Myocyte (in vitro differentiated cells): Measurements from ENCODE around the gene ADCY1. TPM values are rescaled to one million over a fixed set of nuclear protein-coding genes. Genes with fewer than 3 reads are reported as not detected.
"Not testable (repeated sequence)": the region's sequence is repeated elsewhere in the genome, so short reads cannot be mapped to it uniquely, and the experiment has no call there.

Experiments
- DNase-seq: peaks from one replicate; pipeline ENCODE4 v3.0.0-alpha.2; 2012; ENCODE audit warnings: low read depth
- total RNA-seq: library from RNA; depleted of rRNA; stranded (reverse); fragments of >200 nt; gene quantifications from 2 replicates; pipeline ENCODE4 v1.2.3, GENCODE V29; 2014

The ADCY1 gene
- total RNA-seq, 1 donor from 2014 or later: 0.40 TPM

DNA sequence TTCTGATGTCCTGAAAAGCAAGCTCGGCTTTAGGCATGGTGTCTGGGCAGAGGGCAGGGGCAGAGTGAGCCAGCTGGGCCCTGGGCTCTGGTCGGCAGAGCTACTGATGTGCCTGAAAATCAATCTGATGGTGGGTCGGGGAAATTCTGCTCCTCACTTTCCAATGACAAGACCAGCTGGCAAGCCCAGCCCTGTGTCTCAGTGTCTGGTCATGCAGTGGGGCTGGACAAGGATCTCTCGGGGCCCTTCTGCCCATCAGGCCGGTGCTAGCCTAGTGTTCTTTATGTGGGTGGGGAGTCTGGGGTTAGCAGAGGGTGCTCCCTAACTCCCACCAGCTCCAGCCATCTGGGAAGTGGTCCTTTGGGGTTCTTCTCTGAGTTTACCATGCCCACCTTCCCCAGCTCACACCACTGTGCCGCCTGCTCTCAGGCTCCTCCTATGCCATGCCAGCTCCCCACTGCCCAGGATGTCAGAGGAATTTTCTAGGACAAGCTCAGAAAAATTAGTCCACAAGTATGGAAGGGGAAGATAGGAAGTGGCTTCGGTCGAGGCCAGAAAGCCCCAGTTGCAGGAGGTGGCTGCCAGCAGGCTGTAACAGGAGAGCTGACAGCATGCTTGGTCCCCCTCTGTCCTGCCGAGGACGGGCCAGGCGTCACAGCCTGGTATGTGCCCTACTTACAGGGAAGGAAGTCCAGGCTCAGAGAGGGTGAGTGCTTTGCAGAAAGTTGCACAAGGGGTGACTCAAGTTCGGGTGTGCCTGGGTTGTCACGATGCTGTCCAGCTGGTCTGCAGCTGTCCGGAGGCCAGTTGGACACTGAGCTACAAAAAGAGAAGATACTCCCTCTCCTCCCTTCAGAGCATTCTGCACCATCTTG lies 135.2 kb downstream of the ADCY1 start:
- peak; percentile 92 for DNase-seq

DNA sequence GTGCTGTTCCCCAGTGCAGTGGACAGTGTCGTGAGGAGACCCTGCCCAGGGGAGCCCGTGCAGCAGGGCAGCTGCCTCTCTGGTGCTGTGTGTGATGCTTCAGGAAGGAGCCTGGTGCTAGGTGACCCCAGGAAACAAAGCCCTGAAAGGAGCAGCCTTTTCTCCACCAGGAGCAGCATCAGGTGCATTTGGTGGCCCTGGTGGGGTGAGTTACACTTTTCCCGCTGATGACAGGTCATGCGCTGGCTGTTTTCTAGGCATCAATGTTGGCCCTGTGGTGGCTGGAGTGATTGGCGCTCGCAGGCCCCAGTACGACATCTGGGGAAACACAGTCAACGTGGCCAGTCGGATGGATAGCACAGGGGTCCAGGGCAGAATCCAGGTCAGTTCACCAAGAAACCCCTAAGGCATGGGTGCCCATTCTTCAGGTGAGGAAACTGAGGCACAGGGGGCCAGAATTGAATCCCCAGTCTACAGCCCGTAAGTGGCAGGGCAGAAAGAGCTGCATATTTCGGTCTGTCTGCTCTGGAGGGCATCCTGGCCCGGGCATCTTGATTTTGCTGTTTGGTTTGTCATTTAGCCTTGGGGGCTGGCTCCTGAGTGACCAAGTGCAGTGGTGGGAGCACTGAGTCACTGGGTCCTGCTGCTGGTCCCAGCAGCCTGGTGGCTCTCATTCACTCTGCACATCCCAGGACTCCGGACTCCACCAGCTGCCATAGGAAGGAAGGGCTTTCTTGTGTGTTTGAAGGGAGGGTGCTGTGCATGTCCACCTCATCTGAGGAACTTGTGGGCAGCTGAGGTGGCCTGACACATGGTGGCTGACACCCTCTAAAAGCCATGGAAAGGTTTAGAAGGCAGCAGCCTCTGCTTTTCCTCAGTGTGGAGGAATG lies 136.3 kb downstream of the ADCY1 start:
- DNase-seq: peak; percentile 80

DNA sequence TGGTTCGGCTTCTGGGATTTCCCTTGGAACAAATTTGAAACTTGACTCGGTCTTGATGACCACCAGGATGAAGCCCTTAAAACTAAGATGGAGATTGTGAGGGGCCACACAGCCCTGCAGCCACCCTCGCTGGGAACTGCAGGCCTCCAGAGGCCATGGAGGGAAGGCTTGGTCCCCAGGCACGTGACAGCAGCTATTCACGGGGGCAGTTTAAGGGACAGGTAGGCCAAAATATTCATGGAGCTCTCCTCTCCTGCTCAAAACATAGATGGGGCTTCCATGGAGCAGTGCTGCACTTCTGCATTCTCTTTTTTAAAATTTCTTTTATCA lies 137.0 kb downstream of the ADCY1 start:
- DNase-seq: no peak

DNA sequence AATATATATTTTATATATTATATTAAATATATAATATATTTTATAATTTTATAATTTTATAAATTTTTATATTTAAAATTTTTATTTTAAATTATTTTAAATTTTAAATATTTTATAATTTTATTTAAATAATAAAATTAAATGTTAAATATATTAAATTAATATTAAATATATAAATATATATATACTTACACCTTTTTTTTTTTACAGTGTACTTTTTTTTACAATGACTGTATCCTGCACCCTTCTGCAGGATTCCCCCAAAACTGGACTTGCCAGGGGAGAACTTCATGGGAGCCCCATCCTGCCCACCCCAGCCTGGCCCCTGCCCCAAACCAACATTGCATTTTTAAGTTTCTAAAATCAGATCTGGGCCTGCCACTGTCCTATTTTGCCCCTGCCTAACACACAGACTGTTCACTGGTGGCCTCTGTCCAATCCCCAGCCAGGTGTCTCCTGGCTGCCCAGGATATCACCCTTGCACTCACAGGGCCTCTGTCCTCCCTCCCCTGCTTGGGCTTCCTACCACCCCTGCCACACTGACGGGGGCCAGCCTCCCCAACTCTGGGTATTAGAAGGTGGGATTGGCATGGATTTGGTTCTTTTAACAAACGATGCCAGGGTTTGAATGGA lies 138.0 kb downstream of the ADCY1 start:
- no peak for DNase-seq

DNA sequence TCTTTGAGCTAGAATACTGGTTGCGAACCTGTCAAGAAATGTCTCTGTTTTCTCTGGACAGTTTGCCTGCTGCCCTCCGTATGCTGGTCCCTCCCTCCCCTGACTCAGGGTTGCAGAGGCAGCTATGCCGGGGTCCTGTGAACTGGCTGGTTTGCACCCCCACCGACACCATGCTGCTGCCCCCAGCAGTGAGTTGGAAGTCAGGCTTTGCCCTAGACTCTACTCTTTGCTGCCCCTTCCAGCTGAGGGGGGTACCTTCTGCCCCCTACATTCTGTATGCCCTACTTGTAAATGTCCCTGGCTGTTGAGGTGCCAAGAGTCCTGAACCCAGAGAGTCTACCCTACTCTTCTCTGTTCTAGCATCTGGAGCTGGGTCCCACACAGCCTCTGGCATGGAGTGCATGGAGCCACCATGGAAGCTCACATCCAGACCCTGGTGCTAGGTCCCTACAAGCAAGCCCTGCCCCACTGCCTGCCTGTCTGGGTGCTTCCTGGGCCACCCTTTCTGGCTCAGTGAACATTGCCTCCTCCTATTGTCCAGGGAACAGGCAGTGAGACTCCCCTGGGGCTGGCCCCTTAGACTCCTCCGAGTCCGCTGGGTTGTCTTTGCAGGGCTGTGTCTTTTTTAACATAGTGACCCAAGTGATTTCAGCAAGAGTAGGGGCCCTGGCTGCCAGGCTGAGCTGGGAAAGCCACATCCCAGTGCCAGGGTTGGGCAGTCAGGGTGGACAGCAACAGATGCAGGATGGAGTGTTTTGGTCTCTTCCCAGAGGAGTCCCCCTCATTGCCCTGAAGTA lies 138.9 kb downstream of the ADCY1 start:
- DNase-seq: no peak

DNA sequence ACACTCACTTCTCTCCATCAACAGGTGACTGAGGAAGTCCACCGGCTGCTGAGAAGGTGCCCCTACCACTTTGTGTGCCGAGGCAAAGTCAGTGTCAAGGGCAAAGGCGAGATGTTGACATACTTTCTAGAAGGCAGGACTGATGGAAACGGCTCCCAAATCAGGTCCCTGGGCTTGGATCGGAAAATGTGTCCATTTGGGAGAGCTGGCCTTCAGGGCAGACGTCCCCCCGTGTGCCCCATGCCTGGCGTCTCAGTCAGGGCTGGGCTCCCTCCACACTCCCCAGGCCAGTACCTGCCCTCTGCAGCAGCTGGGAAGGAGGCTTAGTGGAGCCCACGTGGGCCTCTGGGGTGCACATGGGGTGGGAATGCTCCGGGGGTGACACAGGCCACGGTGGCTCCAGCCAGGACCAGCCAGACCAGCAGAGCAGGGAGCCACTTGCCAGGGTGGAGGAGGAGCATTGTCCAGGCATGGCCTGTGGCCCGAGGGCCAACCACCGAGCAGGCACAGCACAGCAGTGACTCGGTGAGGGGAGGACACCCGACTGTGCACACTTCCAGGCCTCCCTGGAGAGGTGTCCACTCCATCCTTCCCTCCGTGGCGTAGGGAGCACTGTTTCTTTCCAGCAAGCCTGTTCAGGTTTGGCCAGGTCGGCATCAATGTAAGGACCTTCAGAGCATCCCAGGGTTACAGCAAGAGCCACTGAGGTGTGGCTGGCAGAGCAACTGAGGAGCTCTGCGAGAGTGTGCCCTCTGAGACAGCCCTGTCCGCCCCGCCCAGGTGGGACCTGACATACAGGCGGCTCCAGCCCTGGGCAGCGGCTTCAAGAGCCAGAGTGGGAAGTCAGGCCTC lies 139.7 kb downstream of the ADCY1 start:
- DNase-seq: no peak

DNA sequence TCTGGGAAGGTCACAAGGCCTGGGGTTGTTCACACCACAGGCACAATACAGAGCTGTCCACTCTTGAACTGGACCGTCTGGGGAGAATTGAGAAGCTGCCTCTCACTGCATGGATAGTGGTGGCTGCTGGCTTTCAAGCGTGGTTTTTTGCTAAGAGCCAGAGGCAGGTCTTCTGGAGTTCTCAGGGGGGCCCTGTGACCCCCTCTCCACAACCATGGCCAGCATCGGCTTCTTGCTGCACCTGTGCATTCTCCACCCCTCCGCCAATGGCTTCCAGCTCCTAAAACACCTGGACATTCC lies 140.3 kb downstream of the ADCY1 start:
- DNase-seq: no peak

DNA sequence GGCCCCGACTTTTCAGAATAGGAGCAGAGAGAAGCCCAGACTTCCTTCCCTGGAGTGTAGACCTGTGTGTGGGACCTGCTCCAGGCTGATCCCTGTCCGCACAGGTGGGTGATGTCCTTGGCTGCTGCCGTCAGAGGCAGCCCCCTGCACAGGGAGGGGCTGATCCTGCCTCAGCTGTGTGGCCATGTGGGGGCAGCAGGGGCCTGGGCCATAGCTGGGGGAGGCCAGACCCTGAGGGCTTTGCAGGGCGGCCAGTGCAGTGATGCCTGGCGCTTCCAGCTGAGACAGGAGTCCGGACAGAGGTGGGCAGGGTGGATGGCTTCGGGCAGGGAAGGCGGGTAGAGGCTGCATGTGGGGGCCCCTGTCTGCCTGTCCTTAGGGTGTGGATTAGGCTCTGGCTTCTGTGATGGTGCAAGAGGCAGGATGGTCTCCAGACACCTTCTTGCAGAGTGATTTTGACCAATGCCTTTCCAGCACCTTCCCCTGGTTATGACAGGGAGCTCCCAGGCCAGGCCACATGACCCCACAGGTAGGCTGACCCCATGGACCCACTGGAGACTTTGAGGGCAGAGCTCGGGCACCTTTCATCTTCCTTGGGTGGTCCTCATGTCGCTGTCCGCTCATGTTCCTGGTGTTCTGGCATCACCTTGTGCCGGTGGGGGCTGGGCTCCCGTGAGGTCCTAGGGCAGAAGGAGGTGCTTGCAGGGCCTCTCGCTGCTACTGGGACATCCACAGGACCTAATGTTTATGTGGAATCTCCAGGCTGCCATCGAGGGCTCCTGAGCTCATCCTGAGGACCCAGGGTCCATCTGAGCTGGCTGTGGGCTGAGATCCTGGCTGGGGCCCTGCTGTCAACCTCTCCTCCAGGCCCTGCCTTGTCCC lies 141.5 kb downstream of the ADCY1 start:
- no peak for DNase-seq

DNA sequence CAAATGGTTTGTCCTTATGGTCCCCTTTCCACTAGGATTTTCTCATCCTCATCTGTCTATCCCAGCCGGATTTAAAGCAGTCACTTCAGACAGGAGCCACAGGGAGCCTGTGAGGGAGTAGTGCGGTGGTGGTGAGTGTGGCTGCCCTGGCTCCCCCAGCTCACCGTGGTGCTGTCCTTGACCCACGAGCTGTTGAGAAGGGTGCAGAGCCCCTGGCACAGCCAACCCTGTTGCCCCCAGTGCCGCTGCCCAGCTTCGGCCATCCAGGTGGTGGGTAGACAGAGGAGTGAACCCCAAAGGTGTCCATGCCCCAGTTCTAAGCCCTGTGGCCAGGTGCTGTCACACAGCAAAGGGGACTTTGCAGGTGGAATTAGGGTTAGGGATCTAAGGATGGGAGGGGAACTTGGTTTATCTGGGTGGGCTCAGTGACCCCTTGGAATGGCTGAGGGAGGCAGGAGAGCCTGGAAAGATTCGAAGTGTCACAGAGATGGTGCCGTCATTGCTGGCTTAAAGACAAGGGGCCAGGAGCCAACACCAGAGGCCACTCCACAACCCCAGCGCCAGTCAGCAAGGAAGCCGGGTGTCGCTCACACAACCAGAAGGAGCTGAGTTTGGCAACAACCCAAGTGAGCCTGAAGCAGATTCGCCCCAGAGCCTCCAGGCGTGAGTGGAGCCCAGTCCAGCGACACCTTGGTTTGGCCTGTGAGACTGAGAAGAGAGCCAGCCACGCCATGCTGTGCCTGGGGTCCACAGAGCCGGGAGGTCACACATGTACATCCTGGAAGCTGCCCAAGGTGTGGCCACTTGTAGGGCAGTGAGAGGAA lies 142.4 kb downstream of the ADCY1 start:
- DNase-seq: no peak

DNA sequence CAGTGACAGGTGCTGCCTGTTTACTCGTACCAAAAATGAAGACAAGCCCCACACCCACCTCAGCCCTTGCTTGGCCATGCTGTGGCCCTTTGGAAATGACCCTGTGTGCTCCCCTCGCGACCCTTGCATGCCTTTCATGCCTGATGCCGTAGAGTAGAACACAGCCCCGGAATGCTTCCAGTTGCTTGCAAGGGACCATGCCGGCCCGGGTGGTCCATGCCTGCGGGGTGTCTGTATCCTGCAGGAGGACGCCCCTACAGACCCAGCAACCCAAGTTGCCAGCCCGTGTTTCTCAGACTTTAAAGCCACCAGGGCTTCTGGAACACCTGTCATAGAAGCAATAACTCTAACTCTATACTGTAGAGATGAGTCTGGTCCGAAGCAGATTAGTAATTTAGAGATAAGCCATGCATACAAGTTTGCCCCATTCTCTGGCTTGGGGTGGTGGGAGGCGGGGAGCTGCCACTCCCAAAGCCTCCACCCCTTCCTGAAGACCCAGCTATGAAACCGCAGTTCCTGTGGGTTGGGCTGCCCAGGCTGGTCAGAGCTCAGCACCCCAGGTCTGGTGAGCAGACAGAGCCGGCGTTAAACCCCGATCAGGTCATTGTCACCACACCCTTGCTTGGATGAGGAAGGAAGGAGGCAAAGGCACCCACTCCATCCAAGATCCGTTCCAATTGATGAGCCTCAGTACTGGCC lies 143.5 kb downstream of the ADCY1 start:
- DNase-seq: peak; percentile 40

DNA sequence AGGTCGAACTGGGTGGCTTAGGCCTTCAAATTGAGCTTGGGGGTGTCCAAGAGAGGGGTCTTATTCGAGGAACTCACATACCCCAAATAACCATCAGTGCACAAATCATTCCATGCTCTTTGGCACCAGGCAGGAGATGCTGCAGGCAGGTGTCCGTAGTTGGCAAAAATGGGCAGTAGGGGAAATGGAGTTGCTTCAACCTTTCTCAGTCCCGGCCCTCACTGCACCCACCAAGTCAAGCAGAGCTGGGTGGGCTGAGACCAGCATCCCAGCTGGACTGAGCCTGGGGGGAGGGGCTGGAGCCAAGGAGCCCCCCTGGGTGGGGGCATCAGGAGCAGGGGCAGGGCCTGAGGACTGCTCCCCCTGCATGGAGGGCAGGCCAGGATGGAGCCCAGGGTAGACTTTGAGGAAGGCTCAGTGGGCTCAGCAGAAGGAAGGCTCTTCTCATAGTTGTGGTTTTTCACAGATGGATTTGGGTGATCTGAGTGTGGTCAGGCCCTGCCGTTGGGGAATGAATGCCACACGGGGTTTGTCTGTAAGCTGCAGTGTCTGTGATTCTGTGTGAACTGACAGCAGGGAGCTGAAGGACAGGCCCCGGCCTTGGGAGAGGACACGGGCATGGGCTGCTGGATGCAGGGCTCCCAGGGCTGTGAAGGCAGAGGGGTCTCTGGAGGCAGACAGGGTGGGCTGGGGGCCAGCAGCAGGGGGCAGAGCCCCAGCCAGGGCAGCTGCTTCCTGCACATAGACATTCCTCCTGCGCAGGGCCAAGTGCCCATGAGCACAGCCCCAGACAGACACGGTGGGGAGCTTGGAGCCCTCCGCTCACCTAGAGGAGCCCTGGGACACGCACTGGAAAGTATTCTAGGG lies 144.5 kb downstream of the ADCY1 start:
- peak; percentile 82 for DNase-seq

DNA sequence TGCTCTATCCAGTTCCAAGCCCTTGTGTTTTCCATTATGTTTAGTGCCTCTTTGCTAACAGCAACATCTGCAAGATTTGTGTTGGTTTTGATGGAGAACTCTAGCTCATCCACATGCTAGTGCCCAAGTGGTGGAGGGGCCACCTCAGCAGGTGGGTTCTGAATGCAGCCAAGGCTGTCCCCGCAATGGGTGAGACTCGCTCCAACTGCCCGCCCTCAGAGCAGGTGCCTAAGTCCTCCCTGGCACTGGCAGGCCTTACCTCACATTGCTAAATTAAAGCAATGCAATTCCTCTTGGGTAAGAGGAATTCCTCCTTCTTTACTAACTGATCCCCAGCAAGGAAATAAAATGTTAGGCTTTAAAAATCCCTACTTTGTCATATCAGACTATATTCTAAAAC lies 146.8 kb downstream of the ADCY1 start:
- DNase-seq: peak; percentile 48

DNA sequence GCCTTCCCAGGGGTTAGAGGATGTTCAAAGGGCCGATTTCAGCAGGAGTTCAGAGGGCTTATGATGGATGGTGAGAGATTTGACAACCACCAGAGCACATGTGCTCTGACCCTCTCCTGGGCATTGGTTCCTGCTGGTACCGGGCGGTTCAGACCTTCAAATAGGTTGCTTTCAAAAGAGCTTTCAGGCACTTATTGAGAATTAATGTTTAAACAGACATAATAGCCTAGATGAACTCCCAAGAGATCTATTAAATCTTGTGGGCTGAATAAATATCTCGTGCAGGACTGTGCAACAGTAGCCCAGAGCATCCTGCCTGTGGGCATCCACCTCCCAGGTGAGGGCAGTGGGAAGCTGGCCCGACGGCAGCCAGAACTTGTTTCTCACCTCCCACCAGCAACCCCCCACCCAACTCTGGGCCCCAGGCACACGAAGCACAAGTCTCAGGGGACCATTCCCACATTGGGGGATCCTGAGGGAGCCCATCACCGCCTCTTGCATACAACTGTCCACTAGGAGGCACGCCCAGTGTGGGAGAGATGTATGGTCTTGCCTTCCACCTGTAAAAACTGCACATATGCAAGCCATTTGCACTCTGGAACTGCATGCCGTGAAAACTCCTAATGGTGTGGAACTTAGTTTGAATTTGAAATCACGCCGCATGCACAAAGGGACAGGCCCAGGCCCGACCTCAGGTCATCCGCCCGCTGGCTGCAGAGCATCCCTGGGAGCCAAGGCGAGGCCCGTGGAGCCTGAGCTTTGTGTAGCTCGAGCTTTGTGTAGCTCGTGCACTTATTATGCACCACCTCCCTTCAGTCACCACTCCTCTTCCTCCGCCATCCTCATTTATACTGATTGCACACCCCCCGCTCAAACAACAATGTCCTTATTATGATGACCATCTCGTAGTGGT lies 147.8 kb downstream of the ADCY1 start:
- DNase-seq: no peak

DNA sequence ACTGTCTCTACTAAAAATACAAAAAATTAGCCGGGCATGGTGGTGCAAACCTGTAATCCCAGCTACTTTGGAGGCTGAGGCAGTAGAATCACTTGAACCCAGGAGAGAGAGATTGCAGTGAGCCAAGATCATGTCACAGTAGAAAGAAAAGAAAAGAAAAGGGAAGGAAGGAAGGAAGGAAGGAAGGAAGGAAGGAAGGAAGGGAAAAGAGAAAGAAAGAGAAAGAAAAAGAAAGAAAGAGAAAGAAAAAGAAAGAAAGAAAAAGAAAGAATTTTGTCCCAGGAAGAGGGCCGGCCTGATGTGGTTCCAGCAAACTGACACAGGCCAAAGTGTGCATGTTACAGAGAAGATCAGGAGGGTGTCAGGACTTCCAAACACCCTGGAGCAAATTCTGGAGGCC lies 151.1 kb downstream of the ADCY1 start:
- DNase-seq: not testable (repeated sequence)

DNA sequence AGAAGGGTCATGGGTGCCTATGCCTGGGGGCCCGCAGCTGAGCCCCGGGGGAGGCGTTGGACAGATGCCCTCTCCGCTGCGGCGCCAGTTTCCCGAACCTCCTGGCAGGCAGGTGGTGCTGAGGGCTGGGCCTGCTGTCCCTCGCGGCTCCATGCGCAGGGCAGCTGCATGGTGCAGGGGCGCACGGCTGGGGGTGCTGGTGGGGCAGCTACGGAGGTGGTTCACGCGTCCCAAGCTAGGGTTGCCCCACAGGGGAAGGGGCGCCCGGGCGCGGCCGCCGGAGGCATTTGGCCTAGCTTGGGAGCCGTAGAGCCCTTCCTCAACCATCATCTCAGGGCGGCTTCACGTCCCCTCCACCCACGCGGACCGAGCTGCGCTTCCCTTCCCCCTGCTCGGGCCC lies 152.7 kb downstream of the ADCY1 start:
- no peak for DNase-seq
